T-helper 22 cell (primary cell): ENCODE measurements around the gene MBD2.
"Not testable (repeated sequence)": the region's sequence is repeated elsewhere in the genome, so short reads cannot be mapped to it uniquely, and the experiment has no call there.

Experiments used
- DNase-seq: peaks from one replicate; pipeline ENCODE4 v3.0.0-alpha.2; 2020; ENCODE audit warnings: low read depth

MBD2 gene

GRCh38 chr18:54224379-54225014, at the start of gene MBD2:
MBD2 (minus strand) TSS chr18:54224669; CDS start chr18:54224559, 110 bp downstream.
- DNase-seq = peak; percentile 89

- peak; percentile 42 for DNase-seq
Measured at GRCh38 chr18:54269893-54270844, 45.7 kb upstream of the MBD2 start.

- DNase-seq = no peak
Measured at GRCh38 chr18:54268751-54269150, 44.3 kb upstream of the MBD2 start.

GRCh38 chr18:54267701-54268100, 43.2 kb upstream of the MBD2 start:
- no peak for DNase-seq

- DNase-seq = no peak
Measured at GRCh38 chr18:54263904-54264336, 39.5 kb upstream of the MBD2 start.

GRCh38 chr18:54261894-54262293, 37.4 kb upstream of the MBD2 start:
- DNase-seq = no peak

- DNase-seq = no peak
Measured at GRCh38 chr18:54260396-54261072, 36.1 kb upstream of the MBD2 start.

- not testable (repeated sequence) for DNase-seq
Measured at GRCh38 chr18:54257818-54258217, 33.3 kb upstream of the MBD2 start.

GRCh38 chr18:54257015-54257414, 32.5 kb upstream of the MBD2 start:
- no peak for DNase-seq

- DNase-seq = no peak
Measured at GRCh38 chr18:54255141-54255540, 30.7 kb upstream of the MBD2 start.

GRCh38 chr18:54254265-54254758, 29.8 kb upstream of the MBD2 start:
- no peak for DNase-seq

GRCh38 chr18:54251606-54252390, 27.3 kb upstream of the MBD2 start:
- DNase-seq = no peak

GRCh38 chr18:54250846-54251261, 26.4 kb upstream of the MBD2 start:
- no peak for DNase-seq

- DNase-seq = no peak
Measured at GRCh38 chr18:54247511-54248175, 23.2 kb upstream of the MBD2 start.

- DNase-seq = no peak
Measured at GRCh38 chr18:54242327-54242726, 17.9 kb upstream of the MBD2 start.

GRCh38 chr18:54241483-54241882, 17.0 kb upstream of the MBD2 start:
- DNase-seq = no peak

- no peak for DNase-seq
Measured at GRCh38 chr18:54240629-54241107, 16.2 kb upstream of the MBD2 start.

GRCh38 chr18:54239601-54240000, 15.1 kb upstream of the MBD2 start:
- DNase-seq = no peak

- no peak for DNase-seq
Measured at GRCh38 chr18:54239091-54239490, 14.6 kb upstream of the MBD2 start.

GRCh38 chr18:54238173-54238936, 13.9 kb upstream of the MBD2 start:
- no peak for DNase-seq
